GM12891 (cell line): ENCODE measurements around the gene KLHL40.

Source experiments
- DNase-seq: peaks from one replicate; pipeline ENCODE4 v3.0.0; 2011; ENCODE audit warnings: low spot score; ENCODE audit not compliant: insufficient read length
- FAIRE-seq: peaks from 2 replicates; lab custom pipeline; 2011; peaks lifted over from hg19 to GRCh38; lab: Jason Lieb, UNC
- PAX5 ChIP-seq: IDR thresholded peaks from 2 replicates; pipeline ENCODE4 v1.6.1; 2011; ENCODE audit warnings: low read length, moderate library complexity, mild to moderate bottlenecking; ENCODE audit not compliant: insufficient read depth, severe bottlenecking
- POLR2A ChIP-seq: IDR thresholded peaks from 2 replicates; pipeline ENCODE4 v1.6.1; 2011; ENCODE audit warnings: low read depth, low read length, control low read depth
- POLR2AphosphoS5 ChIP-seq: IDR thresholded peaks from 2 replicates; pipeline ENCODE4 v1.6.1; 2011; ENCODE audit warnings: low read depth, low read length, control low read depth
- POU2F2 ChIP-seq: IDR thresholded peaks from 2 replicates; pipeline ENCODE4 v1.6.1; 2011; ENCODE audit warnings: low read depth, mild to moderate bottlenecking, control low read depth, low read length, moderate library complexity
- SPI1 ChIP-seq: IDR thresholded peaks from 2 replicates; pipeline ENCODE4 v1.6.1; 2011; ENCODE audit warnings: low read depth, low read length, control low read depth
- TAF1 ChIP-seq: IDR thresholded peaks from 2 replicates; pipeline ENCODE4 v1.6.1; 2011; ENCODE audit warnings: low read depth, low read length, control low read depth

KLHL40 gene

DNA sequence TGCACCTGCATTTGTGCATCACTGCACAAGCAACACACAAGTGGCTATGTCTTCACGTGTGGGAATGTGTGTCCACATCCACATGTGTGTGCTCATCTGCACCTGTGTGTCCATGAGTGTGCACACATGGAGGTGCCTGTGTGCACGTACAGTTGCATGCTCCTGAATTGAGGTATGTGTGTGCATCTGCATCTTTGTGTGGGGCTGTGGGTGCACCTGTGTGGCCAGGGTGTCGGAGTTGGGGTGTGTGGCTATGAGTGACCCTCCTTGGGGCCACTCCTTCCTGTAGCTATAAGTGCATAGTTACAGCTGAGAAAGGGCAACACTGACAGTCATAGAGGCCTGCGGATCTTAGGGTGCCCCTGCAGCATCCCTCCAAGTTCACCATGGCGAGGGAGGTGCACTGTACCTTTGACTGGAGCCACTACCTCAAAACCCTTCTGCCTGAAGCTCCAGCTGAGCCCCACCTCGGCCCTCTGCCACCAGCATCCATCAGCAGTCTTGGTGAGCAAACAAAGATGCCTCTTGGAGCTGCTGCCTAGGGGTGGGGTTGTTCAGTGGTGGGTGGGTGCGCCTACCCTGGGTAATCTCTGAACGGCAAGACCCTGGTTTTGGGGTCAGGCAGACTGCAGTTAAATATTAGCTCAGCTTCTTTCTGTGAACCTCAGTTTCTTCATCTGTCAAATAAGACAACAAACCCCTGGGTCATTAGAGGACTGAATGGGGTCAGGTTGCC is 22.5 kb downstream of the KLHL40 start:
- no peak for TF ChIP-seq POLR2AphosphoS5
- TF ChIP-seq POLR2A: no peak
- no peak for TF ChIP-seq POU2F2
- no peak for TF ChIP-seq TAF1
- TF ChIP-seq PAX5: no peak
- TF ChIP-seq SPI1: no peak
- DNase-seq (no peak), FAIRE-seq (no peak)

GRCh38 chr3:42708611-42709151 is 23.3 kb downstream of the KLHL40 start:
- no peak for DNase-seq
- TF ChIP-seq POU2F2 (no peak), PAX5 (no peak), TAF1 (no peak), POLR2A (no peak), POLR2AphosphoS5 (no peak), SPI1 (no peak)
- FAIRE-seq: no peak

DNA sequence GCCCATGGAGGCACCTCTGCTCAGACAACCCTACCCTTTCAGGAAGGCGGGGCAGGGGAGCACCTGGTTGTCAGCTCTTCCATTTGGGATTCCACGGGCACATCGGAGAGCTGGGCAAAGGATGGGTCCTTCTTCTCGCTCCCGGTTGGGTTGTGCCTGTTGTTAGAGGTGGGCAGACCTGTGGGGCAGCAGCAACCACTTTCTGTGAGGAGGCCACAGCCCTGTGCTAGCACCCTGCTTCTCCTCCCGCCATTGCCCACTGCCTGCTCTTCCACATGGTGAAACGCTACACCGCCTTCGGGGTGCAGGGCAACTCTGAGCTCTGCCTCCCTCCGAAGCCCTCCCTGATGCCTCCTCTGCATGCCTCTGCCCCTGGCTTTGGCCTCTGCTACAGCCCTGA is 24.3 kb downstream of the KLHL40 start:
- DNase-seq: no peak
- FAIRE-seq: no peak
- TF ChIP-seq POU2F2 (no peak), SPI1 (no peak), POLR2A (no peak), POLR2AphosphoS5 (no peak)

DNA sequence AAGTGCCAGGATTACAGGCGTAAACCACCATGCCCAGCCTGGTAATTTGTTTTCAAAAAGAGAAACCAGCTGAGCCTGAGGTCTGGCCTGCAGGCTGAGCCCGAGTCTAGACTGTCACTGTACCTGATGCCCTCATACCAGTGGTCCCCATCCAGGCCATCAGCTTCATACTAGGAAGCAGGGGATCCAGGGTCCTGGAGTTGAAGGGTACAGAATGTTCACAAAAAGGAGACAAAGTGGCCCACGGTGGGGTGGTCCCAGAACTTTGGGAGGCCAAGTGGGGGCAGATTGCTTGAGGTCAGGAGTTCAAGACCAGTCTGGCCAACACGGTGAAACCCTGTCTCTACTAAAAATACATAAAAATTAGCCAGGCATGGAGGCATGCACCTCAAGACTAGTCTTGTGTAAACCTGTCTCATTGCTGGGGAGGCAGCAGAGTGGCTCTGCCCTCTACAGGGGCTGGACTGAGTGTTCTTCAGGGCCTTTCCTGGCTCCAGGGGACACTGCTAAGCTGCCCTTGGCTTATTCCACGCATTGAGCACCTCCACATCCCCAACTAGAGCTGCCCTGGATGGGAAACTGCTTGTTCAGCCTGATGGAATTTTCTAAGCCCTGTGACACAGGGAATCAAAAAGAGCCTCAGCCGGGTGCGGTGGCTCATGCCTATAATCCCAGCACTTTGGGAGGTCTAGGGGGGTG is 25.1 kb downstream of the KLHL40 start:
- FAIRE-seq (no peak), DNase-seq (no peak)
- TF ChIP-seq SPI1 (no peak), POLR2AphosphoS5 (no peak), TAF1 (no peak), PAX5 (no peak), POLR2A (no peak), POU2F2 (no peak)

GRCh38 chr3:42711491-42712343 is 26.4 kb downstream of the KLHL40 start:
- DNase-seq: no peak
- FAIRE-seq: no peak
- TF ChIP-seq POU2F2 (no peak), POLR2AphosphoS5 (no peak), PAX5 (no peak), SPI1 (no peak), POLR2A (no peak), TAF1 (no peak)

- FAIRE-seq (no peak), DNase-seq (no peak)
- no peak for TF ChIP-seq PAX5
- no peak for TF ChIP-seq POLR2AphosphoS5
- TF ChIP-seq TAF1: no peak
- TF ChIP-seq POLR2A: no peak
- TF ChIP-seq POU2F2: no peak
These were observed 27.0 kb downstream of the KLHL40 start for GRCh38 chr3:42712344-42712648.

DNA sequence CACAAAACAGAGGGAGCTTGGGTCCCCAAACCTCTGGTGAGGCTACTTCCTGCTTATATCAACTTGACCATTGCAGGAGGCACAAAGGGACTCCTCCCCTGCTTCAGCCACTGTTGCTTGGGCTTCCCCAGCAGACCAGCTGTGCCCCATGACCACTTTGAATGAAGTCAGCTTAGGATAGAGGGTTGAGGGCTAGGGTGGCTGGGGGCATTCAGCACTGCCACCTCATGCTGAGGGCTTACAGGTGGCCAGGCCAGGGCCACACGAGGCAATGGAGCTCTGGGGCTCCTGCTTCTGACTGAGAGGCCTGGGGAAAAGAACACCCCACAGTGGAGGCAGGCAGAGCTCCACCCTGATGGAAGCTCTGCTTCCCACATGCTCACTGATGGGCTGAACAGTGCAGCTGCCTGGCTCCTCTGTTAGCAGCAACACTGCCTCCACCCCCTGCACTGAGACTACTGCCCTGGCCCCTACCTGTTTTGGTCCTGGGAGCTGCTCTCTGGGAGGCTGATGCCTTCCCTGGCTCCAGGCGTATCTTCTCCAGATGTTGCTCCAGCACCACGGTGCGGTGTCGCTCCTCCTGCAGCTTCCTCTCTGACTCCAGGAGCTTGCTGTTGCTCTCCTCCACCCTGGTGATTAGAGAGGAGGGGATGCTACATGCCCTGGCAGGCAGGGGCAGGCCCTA is 27.5 kb downstream of the KLHL40 start:
- FAIRE-seq: no peak
- no peak for DNase-seq
- TF ChIP-seq SPI1 (no peak), POLR2A (no peak), POU2F2 (no peak), TAF1 (no peak), PAX5 (no peak), POLR2AphosphoS5 (no peak)

- FAIRE-seq (no peak), DNase-seq (no peak)
- TF ChIP-seq TAF1: no peak
- no peak for TF ChIP-seq POLR2A
- no peak for TF ChIP-seq POLR2AphosphoS5
- no peak for TF ChIP-seq SPI1
- TF ChIP-seq POU2F2: no peak
- no peak for TF ChIP-seq PAX5
These were observed 28.4 kb downstream of the KLHL40 start for GRCh38 chr3:42713747-42714146.
